CD4-positive, alpha-beta T cell treated with Interleukin-17A for 4 hours (primary cell): ENCODE data around the gene C1QC.
"Not testable (repeated sequence)": the region's sequence is repeated elsewhere in the genome, so short reads cannot be mapped to it uniquely, and the experiment has no call there.

Source experiments
- DNase-seq: peaks from one replicate; pipeline ENCODE4 v3.0.0-alpha.2; 2020; ENCODE audit warnings: mixed read lengths

The C1QC gene

DNA sequence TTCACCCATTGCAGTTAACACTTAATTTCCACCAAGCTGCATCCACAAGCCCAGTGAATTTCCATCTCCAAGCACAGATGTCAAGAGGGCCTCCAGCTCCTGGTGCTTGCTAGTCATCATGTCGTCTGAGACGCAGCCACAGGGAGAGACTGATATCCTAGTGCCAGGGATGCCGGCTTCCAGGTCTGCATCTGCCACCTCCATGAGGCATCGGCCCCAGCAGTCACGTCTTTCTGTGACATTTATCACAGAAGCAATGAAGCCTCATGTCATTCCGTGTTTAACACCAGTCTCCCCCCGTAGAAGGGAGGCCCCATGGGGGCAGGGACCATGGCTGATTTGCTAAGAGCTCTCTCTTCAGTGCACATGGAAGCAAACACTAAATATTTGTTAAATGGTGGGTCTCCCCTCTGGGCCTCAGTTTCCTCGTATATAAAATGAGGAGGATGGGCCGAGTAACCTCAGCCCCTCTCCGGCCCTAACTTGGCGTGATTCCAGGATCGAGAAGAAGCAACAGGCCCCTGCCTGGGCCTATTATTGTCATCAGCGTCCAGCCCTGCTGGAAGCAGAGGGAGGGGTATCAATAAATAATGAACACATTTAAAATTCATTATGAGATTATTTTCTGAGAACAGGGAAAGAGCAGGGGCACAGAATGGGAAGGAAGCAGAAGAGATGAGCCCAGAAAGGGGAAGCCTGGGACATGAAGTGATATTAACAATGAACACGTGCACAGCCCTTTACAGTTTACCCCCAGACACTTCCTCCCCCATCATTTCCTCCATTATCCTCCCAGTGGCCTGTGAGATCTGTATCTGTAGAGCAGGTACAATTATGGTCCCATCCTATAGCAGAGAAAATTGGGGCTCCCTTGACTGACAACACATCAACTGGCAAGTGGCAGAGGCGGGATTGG lies 8.8 kb downstream of the C1QC start:
- DNase-seq = no peak

GRCh38 chr1:22652881-22653316 lies 9.5 kb downstream of the C1QC start, which contains the start of gene C1QB:
Gene C1QB (plus strand): TSS chr1:22653236. CDS start chr1:22659463, 6,227 bp downstream.
- no peak for DNase-seq

DNA sequence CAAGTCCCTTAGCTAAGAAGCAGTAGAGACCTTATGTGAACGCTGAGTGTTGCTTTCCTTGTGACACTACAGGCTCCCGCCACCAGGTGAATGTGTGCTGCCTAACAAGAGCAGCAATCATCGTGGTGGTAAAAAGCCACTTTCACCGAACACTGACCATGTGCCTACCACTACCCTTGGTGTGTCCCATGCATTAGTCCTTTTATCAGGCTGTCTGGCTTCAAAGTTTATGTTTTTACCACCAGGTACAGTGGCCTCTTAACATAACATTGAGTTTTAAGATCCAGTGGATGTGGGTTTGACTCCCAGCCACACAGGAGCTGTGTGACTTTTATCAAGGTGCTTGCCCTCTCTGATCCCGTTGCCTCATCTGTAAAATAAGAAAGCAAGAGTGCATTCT lies 11.3 kb downstream of the C1QC start:
- no peak for DNase-seq

GRCh38 chr1:22658385-22659163 lies 15.1 kb downstream of the C1QC start:
- DNase-seq = no peak

- no peak for DNase-seq
These were observed 17.3 kb downstream of the C1QC start for GRCh38 chr1:22660716-22661241.

DNA sequence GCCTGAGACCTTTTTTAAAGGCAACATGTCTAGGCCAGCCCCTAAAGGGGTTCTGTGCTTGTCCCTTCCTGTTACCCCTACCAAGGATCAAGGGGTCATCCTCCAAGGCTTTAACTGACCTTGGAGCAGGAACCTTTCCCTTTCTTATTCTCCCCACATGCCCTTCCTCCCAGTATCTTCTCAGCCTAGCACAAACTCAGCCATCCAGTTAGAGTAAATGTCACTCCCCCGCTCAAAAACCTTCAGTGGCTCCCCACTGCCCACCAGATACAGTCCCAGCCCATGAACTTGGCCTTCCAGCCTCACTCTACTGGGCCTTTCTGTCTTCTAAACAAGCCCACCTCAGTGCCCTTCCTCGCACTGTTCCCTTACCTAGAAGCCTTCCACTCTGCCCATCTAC lies 18.4 kb downstream of the C1QC start:
- DNase-seq = no peak

- no peak for DNase-seq
These were observed 18.9 kb downstream of the C1QC start for GRCh38 chr1:22662318-22662717.

- DNase-seq = no peak
These were observed 19.6 kb downstream of the C1QC start for GRCh38 chr1:22662986-22663408.

DNA sequence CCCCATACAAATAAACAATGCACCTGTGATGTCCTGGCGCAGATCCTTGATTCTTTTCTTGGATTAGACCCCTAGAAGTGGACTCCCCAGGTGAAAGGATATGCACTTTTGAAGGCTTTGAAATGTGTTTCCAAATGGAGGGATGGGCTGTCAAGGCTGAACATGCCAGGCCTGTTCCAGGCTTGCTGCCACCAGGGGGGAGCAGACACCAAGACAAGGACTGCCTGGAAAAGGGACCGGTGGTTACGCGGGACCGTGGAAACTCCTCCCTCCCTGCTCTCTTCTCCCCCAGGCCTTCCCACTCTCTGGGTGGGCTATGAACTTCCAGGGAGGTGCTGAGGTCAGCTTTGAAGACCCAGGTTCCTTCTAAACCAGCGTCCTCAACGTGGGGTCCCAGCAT lies 22.3 kb downstream of the C1QC start:
- DNase-seq = no peak

DNA sequence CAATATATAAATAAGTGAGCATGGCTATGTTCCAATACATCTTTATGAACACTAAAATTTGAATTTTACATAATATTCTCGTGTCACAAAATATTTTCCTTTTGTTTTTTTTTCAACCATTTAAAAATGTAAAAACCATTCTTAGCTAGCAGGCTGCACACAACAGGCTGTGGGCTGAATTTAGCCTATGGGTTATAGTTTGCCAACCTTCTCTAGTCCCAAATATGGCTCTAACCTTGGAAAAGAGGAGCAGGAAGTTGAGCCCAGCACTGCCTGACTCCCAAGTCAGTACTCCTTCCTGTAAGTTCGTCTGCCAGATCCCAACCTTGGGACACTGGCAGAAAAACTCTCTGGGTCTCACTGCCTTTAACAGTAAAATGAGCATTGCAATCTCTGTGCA lies 23.0 kb downstream of the C1QC start:
- no peak for DNase-seq

- not testable (repeated sequence) for DNase-seq
These were observed 25.4 kb downstream of the C1QC start for GRCh38 chr1:22668840-22669239.

GRCh38 chr1:22670352-22670975 lies 27.0 kb downstream of the C1QC start:
- no peak for DNase-seq

- no peak for DNase-seq
These were observed 28.6 kb downstream of the C1QC start for GRCh38 chr1:22671999-22672398.

- no peak for DNase-seq
These were observed 30.3 kb downstream of the C1QC start for GRCh38 chr1:22673486-22674409.

GRCh38 chr1:22674410-22674749 lies 30.9 kb downstream of the C1QC start:
- DNase-seq = no peak

DNA sequence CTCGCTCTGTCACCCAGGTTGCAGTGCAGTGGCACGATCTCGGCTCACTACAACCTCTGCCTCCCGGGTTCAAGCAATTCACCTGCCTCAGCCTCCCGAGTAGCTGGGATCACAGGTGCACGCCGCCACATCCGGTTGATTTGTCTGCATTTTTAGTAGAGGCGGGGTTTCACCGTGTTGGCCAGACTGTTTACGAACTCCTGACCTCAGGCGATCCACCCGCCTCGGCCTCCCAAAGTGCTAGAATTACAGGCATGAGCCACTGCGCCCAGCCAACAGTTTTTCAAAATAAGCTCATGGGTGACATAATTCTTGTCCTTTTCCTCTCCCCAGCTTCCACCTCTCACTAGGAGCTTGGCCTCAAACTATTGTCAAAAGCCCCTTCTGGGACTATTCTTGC lies 32.7 kb downstream of the C1QC start:
- not testable (repeated sequence) for DNase-seq

DNA sequence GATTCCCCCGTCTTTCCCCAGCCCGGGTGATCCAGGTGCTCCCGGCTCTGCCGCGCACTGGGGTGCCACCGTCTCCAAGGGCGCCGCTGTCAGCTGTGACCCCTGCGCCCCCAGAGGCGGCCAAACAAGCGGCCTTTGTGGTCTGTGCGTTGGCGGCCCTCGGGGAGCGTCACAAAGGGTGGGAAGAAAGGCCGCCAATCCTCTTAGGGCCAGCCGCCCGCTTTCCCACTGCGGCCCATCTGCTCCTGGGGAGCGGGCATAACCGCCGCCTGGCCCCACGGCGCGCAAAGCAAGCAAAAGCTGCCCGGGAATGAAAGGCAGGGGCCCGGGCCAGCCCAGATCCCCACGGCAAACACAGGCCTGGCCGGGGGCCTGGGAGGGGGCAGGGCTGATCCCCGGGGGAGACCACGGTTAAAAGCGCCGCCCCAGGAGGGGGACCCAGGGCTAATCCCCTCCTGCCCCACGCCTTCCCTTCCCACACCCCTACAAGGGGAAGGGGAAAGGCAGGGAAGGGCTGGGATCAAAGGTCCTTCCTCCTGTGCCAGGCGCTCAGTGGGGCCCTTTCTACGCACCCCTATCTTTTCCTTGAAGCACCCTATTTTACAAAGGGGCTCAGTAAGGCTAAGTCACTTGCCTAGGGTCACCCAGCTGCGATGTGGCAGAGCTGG lies 33.6 kb downstream of the C1QC start:
- no peak for DNase-seq

- DNase-seq = no peak
These were observed 34.8 kb downstream of the C1QC start for GRCh38 chr1:22677931-22678896.

GRCh38 chr1:22680726-22681125 lies 37.3 kb downstream of the C1QC start:
- no peak for DNase-seq
